ENCODE data around the gene IQCK.

IQCK gene

GRCh38 chr16:19760356-19761060, 42.4 kb downstream of the IQCK start:
- no peaks in the 10 kb centered on the region for H3K9me3 ChIP-seq (ENCODE audit: low read length)
- H3K27me3 ChIP-seq (ENCODE audit: insufficient read depth, low read length) = no peaks in the 10 kb centered on the region
- no peaks in the 10 kb centered on the region for H3K36me3 ChIP-seq (ENCODE audit: insufficient read depth, low read length)
- no peak overlapping the region for H2AFZ ChIP-seq (ENCODE audit: low read depth, low read length)
- peaks cover 15% of the 10 kb centered on the region for H3K4me1 ChIP-seq (ENCODE audit: insufficient read depth, low read length)
- no peak overlapping the region for H3K4me3 ChIP-seq (ENCODE audit: low read length)

- Histone ChIP-seq H3K27me3 (ENCODE audit: insufficient read depth, low read length) (no peaks in the 10 kb centered on the region), H3K4me1 (ENCODE audit: insufficient read depth, low read length) (peaks cover 9% of the 10 kb centered on the region), H3K4me3 (ENCODE audit: low read length) (no peak overlapping the region), H3K9me3 (ENCODE audit: low read length) (peaks cover 3% of the 10 kb centered on the region), H2AFZ (ENCODE audit: low read depth, low read length) (no peak overlapping the region), H3K36me3 (ENCODE audit: insufficient read depth, low read length) (peaks cover 6% of the 10 kb centered on the region)
Observed at GRCh38 chr16:19765860-19766553, 47.9 kb downstream of the IQCK start.

GRCh38 chr16:19766554-19766884, 48.4 kb downstream of the IQCK start:
- Histone ChIP-seq H3K4me3 (ENCODE audit: low read length) (no peak overlapping the region), H3K9me3 (ENCODE audit: low read length) (peaks cover 3% of the 10 kb centered on the region), H3K27me3 (ENCODE audit: insufficient read depth, low read length) (no peaks in the 10 kb centered on the region), H2AFZ (ENCODE audit: low read depth, low read length) (no peak overlapping the region), H3K36me3 (ENCODE audit: insufficient read depth, low read length) (peaks cover 6% of the 10 kb centered on the region), H3K4me1 (ENCODE audit: insufficient read depth, low read length) (peaks cover 9% of the 10 kb centered on the region)

- peaks cover 6% of the 10 kb centered on the region for H3K36me3 ChIP-seq (ENCODE audit: insufficient read depth, low read length)
- peaks cover 3% of the 10 kb centered on the region for H3K9me3 ChIP-seq (ENCODE audit: low read length)
- H3K4me1 ChIP-seq (ENCODE audit: insufficient read depth, low read length) = peaks cover 11% of the 10 kb centered on the region
- H2AFZ ChIP-seq (ENCODE audit: low read depth, low read length) = no peak overlapping the region
- no peaks in the 10 kb centered on the region for H3K27me3 ChIP-seq (ENCODE audit: insufficient read depth, low read length)
- H3K4me3 ChIP-seq (ENCODE audit: low read length) = no peak overlapping the region
Observed at GRCh38 chr16:19766988-19767387, 48.9 kb downstream of the IQCK start.

- peaks cover 6% of the 10 kb centered on the region for H3K36me3 ChIP-seq (ENCODE audit: insufficient read depth, low read length)
- no peaks in the 10 kb centered on the region for H3K27me3 ChIP-seq (ENCODE audit: insufficient read depth, low read length)
- no peak overlapping the region for H2AFZ ChIP-seq (ENCODE audit: low read depth, low read length)
- H3K4me3 ChIP-seq (ENCODE audit: low read length) = no peak overlapping the region
- peaks cover 3% of the 10 kb centered on the region for H3K9me3 ChIP-seq (ENCODE audit: low read length)
- peaks cover 11% of the 10 kb centered on the region for H3K4me1 ChIP-seq (ENCODE audit: insufficient read depth, low read length)
Observed at GRCh38 chr16:19767497-19767896, 49.4 kb downstream of the IQCK start.

GRCh38 chr16:19769239-19769638, 51.2 kb downstream of the IQCK start:
- peaks cover 2% of the 10 kb centered on the region for H3K4me1 ChIP-seq (ENCODE audit: insufficient read depth, low read length)
- H3K36me3 ChIP-seq (ENCODE audit: insufficient read depth, low read length) = peaks cover 6% of the 10 kb centered on the region
- no peaks in the 10 kb centered on the region for H3K27me3 ChIP-seq (ENCODE audit: insufficient read depth, low read length)
- H3K9me3 ChIP-seq (ENCODE audit: low read length) = peaks cover 3% of the 10 kb centered on the region
- H3K4me3 ChIP-seq (ENCODE audit: low read length) = no peak overlapping the region
- no peak overlapping the region for H2AFZ ChIP-seq (ENCODE audit: low read depth, low read length)

- H3K27me3 ChIP-seq (ENCODE audit: insufficient read depth, low read length) = no peaks in the 10 kb centered on the region
- no peak overlapping the region for H2AFZ ChIP-seq (ENCODE audit: low read depth, low read length)
- H3K36me3 ChIP-seq (ENCODE audit: insufficient read depth, low read length) = peaks cover 6% of the 10 kb centered on the region
- H3K4me3 ChIP-seq (ENCODE audit: low read length) = no peak overlapping the region
- H3K9me3 ChIP-seq (ENCODE audit: low read length) = peaks cover 3% of the 10 kb centered on the region
- H3K4me1 ChIP-seq (ENCODE audit: insufficient read depth, low read length) = peaks cover 2% of the 10 kb centered on the region
Observed at GRCh38 chr16:19771040-19771439, 53.0 kb downstream of the IQCK start.

- Histone ChIP-seq H3K4me3 (ENCODE audit: low read length) (no peak overlapping the region), H2AFZ (ENCODE audit: low read depth, low read length) (no peak overlapping the region), H3K27me3 (ENCODE audit: insufficient read depth, low read length) (no peaks in the 10 kb centered on the region), H3K9me3 (ENCODE audit: low read length) (peaks cover 3% of the 10 kb centered on the region), H3K36me3 (ENCODE audit: insufficient read depth, low read length) (peaks cover 6% of the 10 kb centered on the region), H3K4me1 (ENCODE audit: insufficient read depth, low read length) (peaks cover 2% of the 10 kb centered on the region)
Observed at GRCh38 chr16:19771796-19772195, 53.7 kb downstream of the IQCK start.

GRCh38 chr16:19774024-19774423, 56.0 kb downstream of the IQCK start:
- H3K27me3 ChIP-seq (ENCODE audit: insufficient read depth, low read length) = no peaks in the 10 kb centered on the region
- peaks cover 2% of the 10 kb centered on the region for H3K4me1 ChIP-seq (ENCODE audit: insufficient read depth, low read length)
- H3K4me3 ChIP-seq (ENCODE audit: low read length) = no peak overlapping the region
- peaks cover 3% of the 10 kb centered on the region for H3K36me3 ChIP-seq (ENCODE audit: insufficient read depth, low read length)
- no peak overlapping the region for H2AFZ ChIP-seq (ENCODE audit: low read depth, low read length)
- H3K9me3 ChIP-seq (ENCODE audit: low read length) = peaks cover 1% of the 10 kb centered on the region

- H3K36me3 ChIP-seq (ENCODE audit: insufficient read depth, low read length) = no peaks in the 10 kb centered on the region
- H3K27me3 ChIP-seq (ENCODE audit: insufficient read depth, low read length) = no peaks in the 10 kb centered on the region
- no peak overlapping the region for H3K4me3 ChIP-seq (ENCODE audit: low read length)
- no peak overlapping the region for H2AFZ ChIP-seq (ENCODE audit: low read depth, low read length)
- peaks cover 2% of the 10 kb centered on the region for H3K4me1 ChIP-seq (ENCODE audit: insufficient read depth, low read length)
- no peaks in the 10 kb centered on the region for H3K9me3 ChIP-seq (ENCODE audit: low read length)
Observed at GRCh38 chr16:19776147-19776546, 58.1 kb downstream of the IQCK start.

- H3K9me3 ChIP-seq (ENCODE audit: low read length) = no peaks in the 10 kb centered on the region
- peaks cover 2% of the 10 kb centered on the region for H3K4me1 ChIP-seq (ENCODE audit: insufficient read depth, low read length)
- H2AFZ ChIP-seq (ENCODE audit: low read depth, low read length) = no peak overlapping the region
- H3K27me3 ChIP-seq (ENCODE audit: insufficient read depth, low read length) = no peaks in the 10 kb centered on the region
- H3K36me3 ChIP-seq (ENCODE audit: insufficient read depth, low read length) = no peaks in the 10 kb centered on the region
- H3K4me3 ChIP-seq (ENCODE audit: low read length) = no peak overlapping the region
Observed at GRCh38 chr16:19776565-19776964, 58.5 kb downstream of the IQCK start.

- no peak overlapping the region for H3K4me3 ChIP-seq (ENCODE audit: low read length)
- peaks cover 5% of the 10 kb centered on the region for H3K4me1 ChIP-seq (ENCODE audit: insufficient read depth, low read length)
- no peak overlapping the region for H2AFZ ChIP-seq (ENCODE audit: low read depth, low read length)
- no peaks in the 10 kb centered on the region for H3K36me3 ChIP-seq (ENCODE audit: insufficient read depth, low read length)
- H3K27me3 ChIP-seq (ENCODE audit: insufficient read depth, low read length) = no peaks in the 10 kb centered on the region
- H3K9me3 ChIP-seq (ENCODE audit: low read length) = no peaks in the 10 kb centered on the region
Observed at GRCh38 chr16:19780321-19780720, 62.2 kb downstream of the IQCK start.

- no peak overlapping the region for H3K4me3 ChIP-seq (ENCODE audit: low read length)
- no peaks in the 10 kb centered on the region for H3K27me3 ChIP-seq (ENCODE audit: insufficient read depth, low read length)
- H3K36me3 ChIP-seq (ENCODE audit: insufficient read depth, low read length) = no peaks in the 10 kb centered on the region
- no peaks in the 10 kb centered on the region for H3K9me3 ChIP-seq (ENCODE audit: low read length)
- peaks cover 10% of the 10 kb centered on the region for H3K4me1 ChIP-seq (ENCODE audit: insufficient read depth, low read length)
- no peak overlapping the region for H2AFZ ChIP-seq (ENCODE audit: low read depth, low read length)
Observed at GRCh38 chr16:19781226-19781625, 63.2 kb downstream of the IQCK start.

Data from neuron (in vitro differentiated cells).